Uterus (tissue), 2 donors: ENCODE data around the gene YPEL4.

Experiments used
- CTCF ChIP-seq, 4 experiments: fragments of 200-600 bp in 2 of 4; fragments of 450-650 bp in 2 of 4; sonication (generic) in 2 of 4; IDR thresholded peaks; one replicate each; pipeline ENCODE4 v1.5.1; 2016 to 2019; ENCODE audit warnings: antibody characterized with exemption in 4 of 4, mild to moderate bottlenecking in 2 of 4, moderate library complexity in 1 of 4
- POLR2A ChIP-seq, 2 donors: fragments of 450-650 bp; IDR thresholded peaks; one replicate each; pipeline ENCODE4 v1.6.1; 2016; ENCODE audit warnings: antibody characterized with exemption in 2 of 2, mild to moderate bottlenecking in 1 of 2, moderate library complexity in 1 of 2

GRCh38 chr11:57599381-57599780 is 50.3 kb downstream of the YPEL4 start:
- TF ChIP-seq CTCF (IDR thresholded peaks at IDR 0.05) (no peak), POLR2A (IDR thresholded peaks at IDR 0.05) (no peak)
